Smooth muscle cell (in vitro differentiated cells): Measurements from ENCODE around the gene MICALL2. TPM values are rescaled to one million over a fixed set of nuclear protein-coding genes. Genes with fewer than 3 reads are reported as not detected.

Experiments
- DNase-seq: peaks from one replicate; lab custom pipeline; 2025; ENCODE audit not compliant: unreplicated experiment; lab: John Stamatoyannopoulos, UW
- H2AFZ ChIP-seq: fragments of 200-600 bp; sonication (generic); 2 replicates; pipeline ENCODE4 v1.6.0; 2016; ENCODE audit warnings: antibody characterized with exemption, low read depth, mild to moderate bottlenecking
- H3F3A ChIP-seq: fragments of 200-600 bp; sonication (generic); 2 replicates; pipeline ENCODE4 v1.6.0; 2017; ENCODE audit warnings: antibody characterized with exemption, low read depth
- H3K27ac ChIP-seq: fragments of 200-600 bp; sonication (generic); 2 replicates; pipeline ENCODE4 v1.5.1; 2016; ENCODE audit warnings: low read depth, mild to moderate bottlenecking
- H3K27me3 ChIP-seq: fragments of 200-600 bp; sonication (generic); 2 replicates; pipeline ENCODE4 v1.6.1; 2016; ENCODE audit warnings: low read depth, mild to moderate bottlenecking
- H3K36me3 ChIP-seq: fragments of 200-600 bp; sonication (generic); 2 replicates; pipeline ENCODE4 v1.5.1; 2016; ENCODE audit warnings: low read depth
- H3K4me1 ChIP-seq: fragments of 200-600 bp; sonication (generic); 2 replicates; pipeline ENCODE4 v1.5.1; 2016; ENCODE audit warnings: low read depth
- H3K4me2 ChIP-seq: fragments of 200-600 bp; sonication (generic); 2 replicates; pipeline ENCODE4 v1.6.0; 2016; ENCODE audit warnings: mild to moderate bottlenecking
- H3K4me3 ChIP-seq: fragments of 200-600 bp; sonication (generic); 2 replicates; pipeline ENCODE4 v1.5.1; 2016; ENCODE audit warnings: mild to moderate bottlenecking
- H3K79me2 ChIP-seq: fragments of 200-600 bp; sonication (generic); 2 replicates; pipeline ENCODE4 v1.6.0; 2016; ENCODE audit warnings: low read depth, mild to moderate bottlenecking
- H3K9ac ChIP-seq: fragments of 200-600 bp; sonication (generic); 2 replicates; pipeline ENCODE4 v1.6.0; 2016; ENCODE audit warnings: low read depth
- H3K9me3 ChIP-seq: fragments of 200-600 bp; sonication (generic); replicated peaks from 2 replicates; pipeline ENCODE4 v1.5.1; 2016; ENCODE audit warnings: low read depth
- H4K20me1 ChIP-seq: fragments of 200-600 bp; sonication (generic); 2 replicates; pipeline ENCODE4 v1.6.0; 2016; ENCODE audit warnings: low read depth
- CTCF ChIP-seq: fragments of 200-600 bp; sonication (generic); IDR thresholded peaks from 2 replicates; pipeline ENCODE4 v1.5.1; 2017; ENCODE audit warnings: borderline replicate concordance, mild to moderate bottlenecking, antibody characterized with exemption; ENCODE audit not compliant: insufficient read depth, poor library complexity, severe bottlenecking
- WGBS: methylation state at CpG from one replicate; pipeline ENCODE4 v1.1.7; 2016; ENCODE audit warnings: low lambda C conversion rate; 5-methylcytosine and 5-hydroxymethylcytosine counted together
- polyA plus RNA-seq: library from polyadenylated mRNA; unstranded; fragments of >200 nt; fragmentation: Nextera tagmentation; extraction: Ambion mirVana; gene quantifications from 2 replicates; pipeline ENCODE4 v1.2.1, GENCODE V29; 2016
- total RNA-seq: library from RNA; depleted of rRNA; stranded (reverse); fragments of >200 nt; gene quantifications from 2 replicates; pipeline ENCODE4 v1.2.3, GENCODE V29; 2014

The MICALL2 gene
- total and polyA plus RNA-seq, 2 experiments from 2014 or later, result 4.2 to 18.9 TPM

- 85% methylated on average over 18 of the region's 18 CpGs for WGBS
- no peak overlapping the region for H3K9ac ChIP-seq
- H2AFZ ChIP-seq, result no peak overlapping the region
- no peaks in the 10 kb centered on the region for H3K36me3 ChIP-seq
- H3K79me2 ChIP-seq, result peaks cover 24% of the 10 kb centered on the region
- TF ChIP-seq CTCF, result no peak
- H3K4me2 ChIP-seq, result peak overlapping the region; percentile 99
- H3F3A ChIP-seq, result peaks cover 3% of the 10 kb centered on the region
- no peaks in the 10 kb centered on the region for H3K27me3 ChIP-seq
- no peaks in the 10 kb centered on the region for H3K9me3 ChIP-seq
- peaks cover 57% of the 10 kb centered on the region for H4K20me1 ChIP-seq
- H3K27ac ChIP-seq, result no peak overlapping the region
- no peak for DNase-seq
- H3K4me3 ChIP-seq, result peak overlapping the region; percentile 91
- peaks cover 19% of the 10 kb centered on the region for H3K4me1 ChIP-seq
Observed at GRCh38 chr7:1457059-1457948, 2.0 kb downstream of the MICALL2 start.

DNA sequence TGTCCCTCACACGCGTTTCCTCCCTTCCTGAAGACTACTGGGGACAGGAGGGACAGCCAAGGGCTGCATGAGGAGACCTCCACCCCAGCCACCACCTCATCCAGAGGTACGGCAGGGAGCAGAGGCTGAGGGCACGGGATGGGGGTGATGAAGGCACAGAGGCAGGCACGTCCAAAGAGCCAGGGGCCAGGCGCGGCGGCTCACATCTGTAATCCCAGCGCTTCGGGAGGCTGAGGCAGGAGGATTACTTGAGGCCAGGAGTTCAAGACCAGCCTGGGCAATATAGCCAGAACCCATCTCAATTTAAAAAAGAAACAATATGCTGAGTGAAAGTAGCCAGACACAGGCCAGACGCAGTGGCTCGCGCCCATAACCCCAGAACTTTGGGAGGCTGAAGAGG, 3.3 kb downstream of the MICALL2 start:
- peaks cover 70% of the 10 kb centered on the region for H4K20me1 ChIP-seq
- H3K4me1 ChIP-seq, result peaks cover 21% of the 10 kb centered on the region
- WGBS, result 94% methylated on average over 13 of the region's 13 CpGs
- no peak overlapping the region for H3K9ac ChIP-seq
- no peaks in the 10 kb centered on the region for H3K36me3 ChIP-seq
- DNase-seq, result no peak
- H3K4me2 ChIP-seq, result no peak overlapping the region
- no peak overlapping the region for H3K4me3 ChIP-seq
- H3K9me3 ChIP-seq, result no peaks in the 10 kb centered on the region
- H2AFZ ChIP-seq, result no peak overlapping the region
- no peaks in the 10 kb centered on the region for H3K27me3 ChIP-seq
- no peak for TF ChIP-seq CTCF
- H3F3A ChIP-seq, result no peaks in the 10 kb centered on the region
- no peak overlapping the region for H3K27ac ChIP-seq
- peaks cover 24% of the 10 kb centered on the region for H3K79me2 ChIP-seq

DNA sequence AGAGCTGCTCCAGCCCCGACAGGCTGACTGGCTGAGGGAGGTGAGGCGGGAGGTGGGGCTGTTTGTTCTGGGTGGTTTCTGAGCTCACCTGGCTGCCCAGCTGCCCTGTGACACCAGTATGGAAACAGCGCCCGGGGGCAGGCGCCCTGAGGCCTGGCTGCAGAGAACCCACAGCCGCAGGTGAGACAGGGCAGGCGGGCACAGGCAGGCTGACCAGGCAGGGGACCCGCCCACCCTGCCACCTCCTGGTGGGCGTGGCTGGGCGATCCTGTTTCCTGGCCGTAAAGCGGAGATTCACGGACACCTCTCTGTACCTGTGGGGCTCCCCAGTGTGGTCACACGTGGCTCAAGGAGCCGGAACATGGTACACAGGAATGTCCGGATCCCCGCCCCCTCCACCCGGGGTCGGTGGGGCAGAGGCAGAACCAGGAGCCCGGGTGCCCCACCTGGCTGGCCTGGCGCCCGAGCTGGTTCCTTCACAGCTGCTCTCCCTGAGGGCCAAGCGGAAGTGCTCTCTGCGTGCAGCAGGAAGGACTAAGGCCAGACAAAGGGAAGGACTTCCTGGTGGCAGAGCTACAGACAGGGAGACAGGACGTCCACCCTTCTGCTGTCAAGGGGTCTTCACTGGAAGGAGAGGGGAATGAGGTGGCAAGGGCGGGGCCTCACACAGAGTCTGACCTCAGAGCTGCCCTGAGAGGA, 3.9 kb downstream of the MICALL2 start:
- Histone ChIP-seq H3K27me3 (no peaks in the 10 kb centered on the region), H3K4me2 (no peak overlapping the region), H3K4me3 (no peak overlapping the region), H3K36me3 (no peaks in the 10 kb centered on the region), H4K20me1 (peaks cover 73% of the 10 kb centered on the region), H3K79me2 (peaks cover 24% of the 10 kb centered on the region), H2AFZ (no peak overlapping the region), H3K27ac (no peak overlapping the region), H3K9me3 (no peaks in the 10 kb centered on the region), H3F3A (no peaks in the 10 kb centered on the region), H3K9ac (no peak overlapping the region), H3K4me1 (peaks cover 20% of the 10 kb centered on the region)
- TF ChIP-seq CTCF, result no peak
- DNase-seq, result no peak
- 89% methylated on average over 20 of the region's 26 CpGs for WGBS
